GM23338 (cell line): Measurements from ENCODE around the gene GRAMD2B. TPM values are rescaled to one million over a fixed set of nuclear protein-coding genes. Genes with fewer than 3 reads are reported as not detected.

Source experiments
- ATAC-seq: fragments of 200-7000 bp; cut with Tn5 transposase; 3 replicates; pipeline ENCODE4 v1.9.1; 2020
- DNase-seq: peaks from one replicate; pipeline ENCODE4 v3.0.0-alpha.2; 2015; ENCODE audit warnings: low spot score
- H2AFZ ChIP-seq: fragments of 200-600 bp; sonication (generic); 2 replicates; pipeline ENCODE4 v1.8.0; 2016; ENCODE audit warnings: antibody characterized with exemption, mild to moderate bottlenecking, moderate library complexity
- H3F3A ChIP-seq: fragments of 200-600 bp; sonication (generic); replicated peaks from 2 replicates; pipeline ENCODE4 v1.8.0; 2017; ENCODE audit warnings: antibody characterized with exemption, mixed run types, low read depth
- H3K27ac ChIP-seq: fragments of 200-600 bp; sonication (generic); 2 replicates; pipeline ENCODE4 v1.6.1; 2016; ENCODE audit warnings: low read depth
- H3K27me3 ChIP-seq: fragments of 200-600 bp; sonication (generic); 2 replicates; pipeline ENCODE4 v1.8.0; 2016; ENCODE audit warnings: mild to moderate bottlenecking, mixed run types, moderate library complexity; ENCODE audit not compliant: insufficient read depth
- H3K36me3 ChIP-seq: fragments of 200-600 bp; sonication (generic); 2 replicates; pipeline ENCODE4 v1.8.0; 2016; ENCODE audit warnings: mild to moderate bottlenecking; ENCODE audit not compliant: insufficient read depth
- H3K4me1 ChIP-seq: fragments of 200-600 bp; sonication (generic); 2 replicates; pipeline ENCODE4 v1.8.0; 2016; ENCODE audit warnings: mild to moderate bottlenecking, moderate library complexity; ENCODE audit not compliant: insufficient read depth
- H3K4me2 ChIP-seq: fragments of 200-600 bp; sonication (generic); 2 replicates; pipeline ENCODE4 v1.7.1; 2017; ENCODE audit warnings: mixed run types
- H3K4me3 ChIP-seq: fragments of 200-600 bp; sonication (generic); 2 replicates; pipeline ENCODE4 v1.6.1; 2016; ENCODE audit warnings: mixed run types
- H3K79me2 ChIP-seq: fragments of 200-600 bp; sonication (generic); replicated peaks from 2 replicates; pipeline ENCODE4 v1.8.0; 2017; ENCODE audit warnings: mild to moderate bottlenecking; ENCODE audit not compliant: insufficient read depth
- H3K9me2 ChIP-seq: fragments of 200-600 bp; sonication (generic); 2 replicates; pipeline ENCODE4 v1.8.0; 2017; ENCODE audit not compliant: insufficient read depth
- H4K20me1 ChIP-seq: fragments of 200-600 bp; sonication (generic); replicated peaks from 2 replicates; pipeline ENCODE4 v1.8.0; 2017; ENCODE audit warnings: mild to moderate bottlenecking; ENCODE audit not compliant: insufficient read depth
- H3K27ac Mint-ChIP-seq: 2 replicates; pipeline ENCODE4 v1.8.0; 2020; ENCODE audit warnings: inconsistent platforms, mild to moderate bottlenecking, moderate library complexity, mixed read lengths
- H3K27me3 Mint-ChIP-seq: 3 replicates; pipeline ENCODE4 v1.8.0; 2022; ENCODE audit warnings: low read depth, mild to moderate bottlenecking, moderate library complexity, mixed read lengths, inconsistent platforms; ENCODE audit not compliant: insufficient read depth, poor library complexity
- H3K36me3 Mint-ChIP-seq: 3 replicates; pipeline ENCODE4 v1.8.0; 2021; ENCODE audit warnings: low read depth, mild to moderate bottlenecking, inconsistent platforms, moderate library complexity, mixed read lengths
- H3K4me1 Mint-ChIP-seq: 3 replicates; pipeline ENCODE4 v1.8.0; 2020; ENCODE audit warnings: mild to moderate bottlenecking, inconsistent platforms, mixed read lengths
- H3K4me3 Mint-ChIP-seq: 3 replicates; pipeline ENCODE4 v1.8.0; 2021; ENCODE audit warnings: moderate library complexity, mild to moderate bottlenecking, inconsistent platforms, mixed read lengths
- H3K9me3 Mint-ChIP-seq: 3 replicates; pipeline ENCODE4 v1.8.0; 2020; ENCODE audit warnings: moderate library complexity, mild to moderate bottlenecking, inconsistent platforms, mixed read lengths
- CREB1 ChIP-seq: fragments of 250-450 bp; sonication (Bioruptor Pico); IDR thresholded peaks from 2 replicates; pipeline ENCODE4 v1.5.0; 2020; ENCODE audit warnings: low read depth, mild to moderate bottlenecking, moderate library complexity
- CTCF ChIP-seq, 2 experiments: fragments of 200-600 bp in 1 of 2; sonication (generic) in 1 of 2; conservative IDR thresholded peaks; 2 replicates each; pipeline versions ENCODE4 v1.5.1 to v1.6.1; 2016 to 2017; ENCODE audit warnings: antibody characterized with exemption in 2 of 2, low read depth in 2 of 2, mild to moderate bottlenecking in 2 of 2, moderate library complexity in 1 of 2
- ETS1 ChIP-seq: IDR thresholded peaks from 2 replicates; pipeline ENCODE4 v1.6.1; 2016; ENCODE audit warnings: antibody characterized with exemption
- EZH2 ChIP-seq: fragments of 200-600 bp; sonication (generic); IDR thresholded peaks from one replicate; pipeline ENCODE4 v1.8.0; 2017; ENCODE audit warnings: antibody characterized with exemption, mild to moderate bottlenecking, low read depth; ENCODE audit not compliant: unreplicated experiment
- EZH2phosphoT487 ChIP-seq: fragments of 200-600 bp; sonication (generic); IDR thresholded peaks from one replicate; pipeline ENCODE4 v1.8.1; 2018; ENCODE audit warnings: antibody characterized with exemption; ENCODE audit not compliant: unreplicated experiment
- JUNB ChIP-seq: IDR thresholded peaks from one replicate; pipeline ENCODE4 v1.6.1; 2016; ENCODE audit warnings: antibody characterized with exemption; ENCODE audit not compliant: unreplicated experiment
- NANOG ChIP-seq: IDR thresholded peaks from 2 replicates; pipeline ENCODE4 v1.6.1; 2016; ENCODE audit warnings: antibody characterized with exemption, borderline replicate concordance
- POLR2AphosphoS5 ChIP-seq: IDR thresholded peaks from 2 replicates; pipeline ENCODE4 v1.6.1; 2016; ENCODE audit warnings: antibody characterized with exemption, low read depth
- REST ChIP-seq: IDR thresholded peaks from one replicate; pipeline ENCODE4 v1.6.1; 2018; ENCODE audit warnings: antibody characterized with exemption; ENCODE audit not compliant: unreplicated experiment
- STAT1 ChIP-seq: IDR thresholded peaks from one replicate; pipeline ENCODE4 v1.6.1; 2016; ENCODE audit warnings: antibody characterized with exemption; ENCODE audit not compliant: unreplicated experiment
- ZNF114 ChIP-seq: fragments of 250-450 bp; sonication (Bioruptor Pico); IDR thresholded peaks from 2 replicates; pipeline ENCODE4 v1.5.0; 2020; ENCODE audit warnings: mild to moderate bottlenecking, moderate library complexity
- ZNF331 ChIP-seq: fragments of 250-450 bp; sonication (Bioruptor Pico); IDR thresholded peaks from 2 replicates; pipeline ENCODE4 v1.5.0; 2020; ENCODE audit warnings: low read depth, mild to moderate bottlenecking, moderate library complexity
- ZNF462 ChIP-seq: fragments of 250-450 bp; sonication (Bioruptor Pico); IDR thresholded peaks from 2 replicates; pipeline ENCODE4 v1.5.0; 2020; ENCODE audit warnings: mild to moderate bottlenecking, moderate library complexity
- polyA plus RNA-seq: library from polyadenylated mRNA; unstranded; fragments of >200 nt; fragmentation: Nextera tagmentation; extraction: Ambion mirVana; gene quantifications from 2 replicates; pipeline ENCODE4 v1.2.1, GENCODE V29; 2016
- total RNA-seq: library from RNA; depleted of rRNA; stranded (reverse); fragments of >200 nt; shearing (Covaris generic); gene quantifications from 2 replicates; pipeline ENCODE4 v1.2.3, GENCODE V29; 2014

The GRAMD2B gene
- total and polyA plus RNA-seq, 2 experiments from 2014 or later, result 9.7 to 16.9 TPM

- Histone ChIP-seq H3K27me3 (no peaks in the 10 kb centered on the region), H3K27ac (no peak overlapping the region), H3K9me2 (no peaks in the 10 kb centered on the region), H3K4me1 (no peaks in the 10 kb centered on the region), H3K4me3 (no peak overlapping the region), H3K79me2 (no peaks in the 10 kb centered on the region), H3F3A (no peaks in the 10 kb centered on the region), H3K4me2 (no peak overlapping the region), H2AFZ (no peak overlapping the region), H4K20me1 (no peaks in the 10 kb centered on the region), H3K36me3 (no peaks in the 10 kb centered on the region)
- H3K9me3 Mint-ChIP-seq, result 0 out of 3 replicates have a peak, but pooled peaks cover 6% of the 10 kb centered on the region
- no peak overlapping the region for H3K4me3 Mint-ChIP-seq
- TF ChIP-seq CTCF (conservative IDR thresholded peaks at IDR 0.05; ENCODE audit: low read depth in 2 of 2) (no peak), NANOG (no peak), POLR2AphosphoS5 (no peak), STAT1 (no peak), REST (no peak), JUNB (no peak), ETS1 (no peak), CREB1 (no peak), ZNF331 (CRISPR knock-in tag) (no peak), ZNF114 (CRISPR knock-in tag) (no peak), EZH2 (no peak), ZNF462 (CRISPR knock-in tag) (no peak), EZH2phosphoT487 (no peak)
- H3K36me3 Mint-ChIP-seq, result no peaks in the 10 kb centered on the region
- H3K4me1 Mint-ChIP-seq, result peaks cover 3% of the 10 kb centered on the region; the same call in 1 of the 3 replicates
- no peak for DNase-seq
- no peak for ATAC-seq
- H3K27ac Mint-ChIP-seq, result no peak overlapping the region
- H3K27me3 Mint-ChIP-seq, result peaks cover 5% of the 10 kb centered on the region
Observed at GRCh38 chr5:126534553-126534952, 111.3 kb downstream of the GRAMD2B start.
